GM18520 (cell line): ENCODE measurements around the gene STAM2.
"Not testable (repeated sequence)": the region's sequence is repeated elsewhere in the genome, so short reads cannot be mapped to it uniquely, and the experiment has no call there.

Source experiments
- ATAC-seq: cut with Tn5 transposase; IDR thresholded peaks from one replicate; pipeline ENCODE4 v1.9.1; 2021; ENCODE audit not compliant: unreplicated experiment

The STAM2 gene

GRCh38 chr2:152175368-152176112, at the start of gene STAM2:
Gene STAM2 (minus strand): TSS chr2:152175763. CDS start chr2:152175642, 121 bp downstream.
- ATAC-seq: peak; percentile 75

- ATAC-seq: no peak
Observed at GRCh38 chr2:152223977-152224376, 48.4 kb upstream of the STAM2 start.

- ATAC-seq: no peak
Observed at GRCh38 chr2:152222975-152223637, 47.5 kb upstream of the STAM2 start.

- ATAC-seq: no peak
Observed at GRCh38 chr2:152221839-152222238, 46.3 kb upstream of the STAM2 start.

GRCh38 chr2:152219077-152219828, 43.7 kb upstream of the STAM2 start:
- ATAC-seq: no peak

- ATAC-seq: no peak
Observed at GRCh38 chr2:152201466-152201830, 25.9 kb upstream of the STAM2 start.

- ATAC-seq: no peak
Observed at GRCh38 chr2:152200565-152201465, 25.3 kb upstream of the STAM2 start.

- ATAC-seq: no peak
Observed at GRCh38 chr2:152200101-152200500, 24.5 kb upstream of the STAM2 start.

GRCh38 chr2:152198499-152198898, 22.9 kb upstream of the STAM2 start:
- no peak for ATAC-seq

GRCh38 chr2:152197508-152198284, 22.1 kb upstream of the STAM2 start:
- not testable (repeated sequence) for ATAC-seq

- ATAC-seq: peak; percentile 46
Observed at GRCh38 chr2:152189622-152190495, 14.3 kb upstream of the STAM2 start.

GRCh38 chr2:152186808-152187207, 11.2 kb upstream of the STAM2 start:
- ATAC-seq: not testable (repeated sequence)

- ATAC-seq: no peak
Observed at GRCh38 chr2:152186262-152186661, 10.7 kb upstream of the STAM2 start.

GRCh38 chr2:152183401-152184073, 8.0 kb upstream of the STAM2 start:
- ATAC-seq: no peak

- not testable (repeated sequence) for ATAC-seq
Observed at GRCh38 chr2:152177667-152178066, 2.1 kb upstream of the STAM2 start.

- ATAC-seq: peak; percentile 8
Observed at GRCh38 chr2:152176113-152176714, 651 bp upstream of the STAM2 start.

- ATAC-seq: peak; percentile 10
Observed at GRCh38 chr2:152175012-152175367, 573 bp downstream of the STAM2 start.

GRCh38 chr2:152174574-152174973, 989 bp downstream of the STAM2 start:
- ATAC-seq: no peak
